ENCODE results near the gene MAPK4.

The MAPK4 gene

DNA sequence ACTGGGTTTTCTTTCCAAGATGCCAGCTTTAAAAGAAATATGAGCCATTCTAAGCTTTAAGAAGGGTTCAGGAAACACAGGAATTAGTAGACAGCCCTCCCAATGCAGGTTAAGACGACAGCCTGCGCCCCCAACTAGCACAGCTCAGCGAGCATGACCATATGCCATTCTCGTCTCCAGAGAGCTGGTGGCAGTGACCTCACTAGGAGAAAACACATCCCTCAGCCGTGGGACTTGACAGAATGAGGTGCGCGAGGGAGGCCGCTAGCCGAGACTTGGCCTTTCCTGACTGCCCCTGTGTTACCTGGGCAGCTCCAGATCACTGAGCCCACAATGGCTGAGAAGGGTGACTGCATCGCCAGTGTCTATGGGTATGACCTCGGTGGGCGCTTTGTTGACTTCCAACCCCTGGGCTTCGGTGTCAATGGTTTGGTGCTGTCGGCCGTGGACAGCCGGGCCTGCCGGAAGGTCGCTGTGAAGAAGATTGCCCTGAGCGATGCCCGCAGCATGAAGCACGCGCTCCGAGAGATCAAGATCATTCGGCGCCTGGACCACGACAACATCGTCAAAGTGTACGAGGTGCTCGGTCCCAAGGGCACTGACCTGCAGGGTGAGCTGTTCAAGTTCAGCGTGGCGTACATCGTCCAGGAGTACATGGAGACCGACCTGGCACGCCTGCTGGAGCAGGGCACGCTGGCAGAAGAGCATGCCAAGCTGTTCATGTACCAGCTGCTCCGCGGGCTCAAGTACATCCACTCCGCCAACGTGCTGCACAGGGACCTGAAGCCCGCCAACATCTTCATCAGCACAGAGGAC is 103.9 kb downstream of the MAPK4 start:
- TF ChIP-seq, protein P1, sequence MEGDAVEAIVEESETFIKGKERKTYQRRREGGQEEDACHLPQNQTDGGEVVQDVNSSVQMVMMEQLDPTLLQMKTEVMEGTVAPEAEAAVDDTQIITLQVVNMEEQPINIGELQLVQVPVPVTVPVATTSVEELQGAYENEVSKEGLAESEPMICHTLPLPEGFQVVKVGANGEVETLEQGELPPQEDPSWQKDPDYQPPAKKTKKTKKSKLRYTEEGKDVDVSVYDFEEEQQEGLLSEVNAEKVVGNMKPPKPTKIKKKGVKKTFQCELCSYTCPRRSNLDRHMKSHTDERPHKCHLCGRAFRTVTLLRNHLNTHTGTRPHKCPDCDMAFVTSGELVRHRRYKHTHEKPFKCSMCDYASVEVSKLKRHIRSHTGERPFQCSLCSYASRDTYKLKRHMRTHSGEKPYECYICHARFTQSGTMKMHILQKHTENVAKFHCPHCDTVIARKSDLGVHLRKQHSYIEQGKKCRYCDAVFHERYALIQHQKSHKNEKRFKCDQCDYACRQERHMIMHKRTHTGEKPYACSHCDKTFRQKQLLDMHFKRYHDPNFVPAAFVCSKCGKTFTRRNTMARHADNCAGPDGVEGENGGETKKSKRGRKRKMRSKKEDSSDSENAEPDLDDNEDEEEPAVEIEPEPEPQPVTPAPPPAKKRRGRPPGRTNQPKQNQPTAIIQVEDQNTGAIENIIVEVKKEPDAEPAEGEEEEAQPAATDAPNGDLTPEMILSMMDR (IDR thresholded peaks at IDR 0.05; ENCODE audit: low read depth, low read length) = no peak
- in situ Hi-C loops (cut with HindIII; ENCODE audit: low sequenced_read_pairs) = no loop called here
- no peak for DNase-seq (ENCODE audit: low read depth, low spot score)
- H3K4me3 ChIP-seq (ENCODE audit: low read depth, low read length) = no peak overlapping the region

DNA sequence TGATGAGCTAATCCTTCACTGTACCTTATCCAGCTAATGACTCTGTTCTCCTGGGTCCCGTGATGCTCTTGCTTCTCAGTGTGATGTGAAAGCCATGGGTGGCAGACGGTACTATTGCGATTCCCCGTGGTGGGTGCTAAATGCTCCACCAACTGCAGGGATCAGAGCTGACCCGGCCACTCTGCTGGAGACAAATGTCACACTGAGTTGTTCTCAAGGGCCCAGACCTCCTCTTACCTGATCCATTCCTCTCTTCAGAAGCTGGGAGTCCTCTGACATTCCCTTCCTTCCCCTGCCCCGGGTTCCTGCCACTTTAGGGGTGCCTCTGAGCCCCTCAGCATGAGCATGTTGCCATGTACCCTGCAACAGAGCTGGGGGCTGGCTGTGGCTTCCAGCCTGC is 105.1 kb downstream of the MAPK4 start:
- in situ Hi-C loops (cut with HindIII; ENCODE audit: low sequenced_read_pairs) = no loop called here
- no peak for DNase-seq (ENCODE audit: low read depth, low spot score)
- H3K4me3 ChIP-seq (ENCODE audit: low read depth, low read length) = no peak overlapping the region
- TF ChIP-seq, protein P1 (IDR thresholded peaks at IDR 0.05; ENCODE audit: low read depth, low read length) = no peak

- H3K4me3 ChIP-seq (ENCODE audit: low read depth, low read length) = no peak overlapping the region
- DNase-seq (ENCODE audit: low read depth, low spot score) = no peak
- in situ Hi-C loops (cut with HindIII; ENCODE audit: low sequenced_read_pairs) = no loop called here
- TF ChIP-seq, protein P1 (IDR thresholded peaks at IDR 0.05; ENCODE audit: low read depth, low read length) = no peak
These were observed 105.6 kb downstream of the MAPK4 start for GRCh38 chr18:50665519-50665918.

DNA sequence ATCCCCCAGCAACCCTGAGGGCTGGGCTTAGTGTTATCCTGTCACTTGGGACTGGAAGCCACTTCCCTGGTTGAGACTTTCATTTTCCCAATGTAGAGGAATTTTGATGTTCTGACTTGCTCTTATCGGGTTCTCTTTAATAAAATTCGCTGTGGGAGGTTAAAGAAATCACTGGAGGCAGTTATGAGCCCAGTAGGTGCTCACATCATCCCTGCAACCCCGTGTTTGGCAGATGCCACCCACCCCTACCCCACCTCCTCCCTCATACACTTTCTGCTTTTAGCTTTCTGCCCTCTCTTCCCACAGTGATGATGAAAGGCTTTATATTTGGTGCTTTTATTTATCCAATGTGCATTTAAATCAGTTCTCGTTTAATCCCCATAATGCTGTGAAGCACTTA is 106.6 kb downstream of the MAPK4 start:
- in situ Hi-C loops (cut with HindIII; ENCODE audit: low sequenced_read_pairs) = no loop called here
- TF ChIP-seq, protein P1 (IDR thresholded peaks at IDR 0.05; ENCODE audit: low read depth, low read length) = no peak
- no peak overlapping the region for H3K4me3 ChIP-seq (ENCODE audit: low read depth, low read length)
- no peak for DNase-seq (ENCODE audit: low read depth, low spot score)

DNA sequence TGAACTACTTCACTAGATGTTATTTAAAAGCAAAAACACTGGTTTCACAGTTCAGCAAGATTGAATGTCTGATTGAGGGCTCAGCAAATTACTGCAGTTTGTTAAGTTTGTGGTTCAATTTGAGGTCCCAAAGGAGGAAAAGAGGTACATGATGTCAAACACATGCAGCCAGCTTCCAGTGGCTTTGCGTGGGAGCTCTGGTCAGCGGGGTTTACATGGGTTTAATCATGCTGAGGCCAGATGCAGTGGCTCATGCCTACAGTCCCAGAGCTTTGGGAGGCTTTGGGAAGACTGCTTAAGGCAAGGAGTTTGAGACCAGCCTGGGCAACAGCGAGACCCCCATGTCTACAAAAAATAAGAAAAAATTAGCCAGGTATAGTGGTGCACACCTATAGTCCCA is 111.5 kb downstream of the MAPK4 start:
- in situ Hi-C loops (cut with HindIII; ENCODE audit: low sequenced_read_pairs) = no loop called here
- DNase-seq (ENCODE audit: low read depth, low spot score) = no peak
- H3K4me3 ChIP-seq (ENCODE audit: low read depth, low read length) = no peak overlapping the region
- TF ChIP-seq, protein P1 (IDR thresholded peaks at IDR 0.05; ENCODE audit: low read depth, low read length) = no peak

DNA sequence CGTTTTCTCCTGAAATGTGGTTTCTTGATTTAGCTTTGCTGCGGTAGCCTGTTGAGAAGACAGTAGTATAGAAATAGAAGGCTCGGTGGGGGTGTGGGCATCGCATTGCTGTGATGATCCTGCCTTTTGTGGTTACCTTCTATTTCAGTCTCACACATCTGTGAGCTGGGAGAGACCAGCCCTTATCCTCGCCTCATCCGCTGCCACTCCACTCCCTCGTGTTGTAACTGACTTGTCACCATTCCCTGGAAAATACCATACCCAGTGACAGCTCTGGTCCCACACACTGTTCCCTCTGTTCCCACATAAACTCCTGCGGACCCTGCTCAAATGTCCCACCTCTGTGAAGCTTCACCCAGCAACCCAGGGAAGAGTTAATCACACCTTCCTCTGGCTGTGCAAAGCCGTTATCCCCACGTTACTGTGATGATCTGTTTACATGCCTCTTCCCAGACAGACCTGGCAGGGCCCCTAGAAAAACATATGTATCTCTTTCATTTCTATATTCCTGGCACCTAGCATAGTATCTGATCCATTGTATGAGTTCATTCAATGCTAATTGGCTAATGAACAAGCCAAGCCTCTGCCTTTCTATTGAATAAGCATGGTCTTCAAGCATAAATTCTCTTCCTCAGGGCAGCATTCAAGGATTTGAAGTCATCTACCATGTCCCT is 114.6 kb downstream of the MAPK4 start:
- no peak for DNase-seq (ENCODE audit: low read depth, low spot score)
- TF ChIP-seq, protein P1 (IDR thresholded peaks at IDR 0.05; ENCODE audit: low read depth, low read length) = no peak
- in situ Hi-C loops (cut with HindIII; ENCODE audit: low sequenced_read_pairs) = no loop called here
- H3K4me3 ChIP-seq (ENCODE audit: low read depth, low read length) = no peak overlapping the region
